Measurements from ENCODE around the gene NEURL3.
A peak's percentile ranks its signal among the peaks of the same experiment; 100 is the strongest.

DNA sequence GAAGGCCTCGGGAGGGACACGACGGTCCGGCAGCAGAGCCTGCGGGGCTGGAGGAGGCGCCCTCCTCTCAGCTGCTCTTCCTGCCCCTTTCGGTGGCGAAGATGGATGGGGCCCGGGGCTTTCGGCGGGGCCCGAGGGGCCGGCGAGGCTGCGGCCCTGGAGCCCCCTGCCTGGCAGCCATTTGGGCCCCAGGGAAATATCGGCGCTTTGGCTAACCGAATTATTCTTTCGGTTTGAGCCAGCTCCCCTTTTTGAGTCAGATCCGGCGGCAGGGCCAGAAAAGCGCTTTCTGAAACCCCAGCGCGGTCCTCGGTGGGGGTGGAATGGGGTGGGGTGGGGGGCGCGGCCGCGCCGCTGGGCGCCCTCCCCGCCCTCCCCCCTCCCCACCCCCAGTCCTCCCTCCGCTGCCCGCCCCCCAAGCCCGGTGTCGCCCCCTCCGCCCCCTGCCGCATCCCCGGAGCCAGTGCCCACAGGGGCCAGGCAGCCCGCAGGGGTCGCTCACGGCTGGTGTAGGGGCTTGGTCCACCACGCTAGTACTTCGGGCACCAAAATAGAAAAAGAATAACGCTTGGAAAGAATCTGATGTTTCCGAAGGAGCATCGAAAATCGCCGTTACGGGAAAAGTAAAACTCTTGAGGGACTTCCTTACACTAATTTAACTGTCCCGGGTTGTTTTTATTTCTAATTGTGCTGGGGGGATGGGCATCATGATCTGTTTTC, 22.3 kb upstream of the NEURL3 start:
- TF ChIP-seq, protein P1, sequence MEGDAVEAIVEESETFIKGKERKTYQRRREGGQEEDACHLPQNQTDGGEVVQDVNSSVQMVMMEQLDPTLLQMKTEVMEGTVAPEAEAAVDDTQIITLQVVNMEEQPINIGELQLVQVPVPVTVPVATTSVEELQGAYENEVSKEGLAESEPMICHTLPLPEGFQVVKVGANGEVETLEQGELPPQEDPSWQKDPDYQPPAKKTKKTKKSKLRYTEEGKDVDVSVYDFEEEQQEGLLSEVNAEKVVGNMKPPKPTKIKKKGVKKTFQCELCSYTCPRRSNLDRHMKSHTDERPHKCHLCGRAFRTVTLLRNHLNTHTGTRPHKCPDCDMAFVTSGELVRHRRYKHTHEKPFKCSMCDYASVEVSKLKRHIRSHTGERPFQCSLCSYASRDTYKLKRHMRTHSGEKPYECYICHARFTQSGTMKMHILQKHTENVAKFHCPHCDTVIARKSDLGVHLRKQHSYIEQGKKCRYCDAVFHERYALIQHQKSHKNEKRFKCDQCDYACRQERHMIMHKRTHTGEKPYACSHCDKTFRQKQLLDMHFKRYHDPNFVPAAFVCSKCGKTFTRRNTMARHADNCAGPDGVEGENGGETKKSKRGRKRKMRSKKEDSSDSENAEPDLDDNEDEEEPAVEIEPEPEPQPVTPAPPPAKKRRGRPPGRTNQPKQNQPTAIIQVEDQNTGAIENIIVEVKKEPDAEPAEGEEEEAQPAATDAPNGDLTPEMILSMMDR (IDR thresholded peaks at IDR 0.05): peak in 1 of 4 experiments; percentile 25
- no peak for TF ChIP-seq POLR2AphosphoS5 (IDR thresholded peaks at IDR 0.05)

Measured in prostate gland (tissue), 2 donors.